Endothelial cell of umbilical vein (primary cell): ENCODE measurements around the gene ENAH. TPM values are rescaled to one million over a fixed set of nuclear protein-coding genes. Genes with fewer than 3 reads are reported as not detected.

Experiments
- BruUV-seq: library from RNA; stranded (reverse); fragments of 400-500 nt; replicated peaks from 2 replicates; lab custom pipeline; 2021; lab: Mats Ljungman, UMichigan
- CTCF ChIA-PET: fragments of 300-600, 350-600 bp; sonication (Branson Sonifier 250); formaldehyde crosslinking; loops from one replicate; lab custom pipeline; 2021; ENCODE audit warnings: antibody characterized with exemption, inconsistent platforms; lab: Charles Lee
- POLR2A ChIA-PET: fragments of 300-600, 350-600 bp; sonication (Branson Sonifier 250); formaldehyde crosslinking; loops from one replicate; lab custom pipeline; 2021; ENCODE audit warnings: antibody characterized with exemption, inconsistent platforms; lab: Charles Lee
- DNase-seq: peaks from one replicate; pipeline ENCODE4 v3.0.0-alpha.2; 2011; ENCODE audit warnings: low read depth, low spot score
- FAIRE-seq: peaks from 2 replicates; lab custom pipeline; 2011; peaks lifted over from hg19 to GRCh38; lab: Jason Lieb, UNC
- H2AFZ ChIP-seq: 2 replicates; pipeline ENCODE4 v1.6.0; 2012; ENCODE audit warnings: low read depth, low read length, control low read depth, inconsistent platforms
- H3K27ac ChIP-seq: 2 replicates; pipeline ENCODE4 v1.5.1; 2011; ENCODE audit warnings: low read depth, mild to moderate bottlenecking, control low read depth, low read length, moderate library complexity; ENCODE audit not compliant: insufficient read depth
- H3K27me3 ChIP-seq, 2 experiments: 2 replicates each; pipeline versions ENCODE4 v1.6.0 to v1.6.1; 2011; ENCODE audit warnings: low read length in 2 of 2, mixed read lengths in 1 of 2; ENCODE audit not compliant: control insufficient read depth in 2 of 2, insufficient read depth in 2 of 2
- H3K36me3 ChIP-seq, 2 experiments: 2 replicates in 1 of 2; 3 replicates in 1 of 2; pipeline ENCODE4 v1.5.1; 2011; ENCODE audit warnings: low read length in 2 of 2, mild to moderate bottlenecking in 1 of 2, moderate library complexity in 1 of 2; ENCODE audit not compliant: control insufficient read depth in 2 of 2, insufficient read depth in 2 of 2; ENCODE audit errors: extremely low read depth in 1 of 2
- H3K4me1 ChIP-seq: 3 replicates; pipeline ENCODE4 v1.5.1; 2011; ENCODE audit warnings: mild to moderate bottlenecking, low read length; ENCODE audit not compliant: control insufficient read depth, insufficient read depth; ENCODE audit errors: extremely low read depth
- H3K4me2 ChIP-seq: 2 replicates; pipeline ENCODE4 v1.6.1; 2011; ENCODE audit warnings: low read length, control low read depth, mixed read lengths; ENCODE audit not compliant: insufficient read depth
- H3K4me3 ChIP-seq, 3 experiments: fragments of 200-600 bp in 1 of 3; sonication (generic), shearing (Covaris generic) in 1 of 3; replicated peaks in 1 of 3; 2 replicates each; pipeline ENCODE4 v1.5.1; 2011 to 2016; ENCODE audit warnings: control low read depth in 3 of 3, low read length in 3 of 3, mild to moderate bottlenecking in 2 of 3, inconsistent platforms in 1 of 3, low read depth in 1 of 3, moderate library complexity in 1 of 3; ENCODE audit not compliant: insufficient read depth in 1 of 3
- H3K79me2 ChIP-seq: 2 replicates; pipeline ENCODE4 v1.6.0; 2012; ENCODE audit warnings: low read length, inconsistent platforms; ENCODE audit not compliant: control insufficient read depth, insufficient read depth
- H3K9ac ChIP-seq: replicated peaks from 2 replicates; pipeline ENCODE3; 2011; ENCODE audit warnings: low read length, control low read depth; ENCODE audit not compliant: insufficient read depth; ENCODE audit errors: extremely low read depth
- H3K9me1 ChIP-seq: replicated peaks from 3 replicates; pipeline ENCODE4 v1.6.0; 2011; ENCODE audit warnings: mild to moderate bottlenecking, low read length; ENCODE audit not compliant: control insufficient read depth, insufficient read depth; ENCODE audit errors: extremely low read depth
- H3K9me3 ChIP-seq: replicated peaks from 2 replicates; pipeline ENCODE4 v1.5.1; 2012; ENCODE audit warnings: low read length, inconsistent platforms; ENCODE audit not compliant: control insufficient read depth, insufficient read depth
- H4K20me1 ChIP-seq: replicated peaks from 2 replicates; pipeline ENCODE3; 2011; ENCODE audit warnings: mild to moderate bottlenecking, low read length; ENCODE audit not compliant: control insufficient read depth, insufficient read depth; ENCODE audit errors: extremely low read depth
- EZH2 ChIP-seq: IDR thresholded peaks from 2 replicates; pipeline ENCODE4 v1.6.1; 2012; ENCODE audit warnings: borderline replicate concordance, low read depth, mild to moderate bottlenecking, moderate library complexity, low read length, inconsistent platforms; ENCODE audit not compliant: severe bottlenecking
- FOS ChIP-seq: IDR thresholded peaks from 2 replicates; pipeline ENCODE4 v1.6.1; 2011; ENCODE audit warnings: mild to moderate bottlenecking, low read length, moderate library complexity, borderline replicate concordance; ENCODE audit not compliant: insufficient read depth
- GATA2 ChIP-seq: IDR thresholded peaks from 2 replicates; pipeline ENCODE4 v1.7.0; 2011; ENCODE audit warnings: low read depth, mild to moderate bottlenecking, moderate library complexity, mixed read lengths, low read length; ENCODE audit not compliant: insufficient read length, insufficient read depth
- JUN ChIP-seq: IDR thresholded peaks from 2 replicates; pipeline ENCODE4 v1.6.1; 2011; ENCODE audit warnings: borderline replicate concordance, low read depth; ENCODE audit not compliant: insufficient read length, insufficient read depth
- MYC ChIP-seq: IDR thresholded peaks from one replicate; pipeline ENCODE4 v1.6.1; 2011; ENCODE audit warnings: mild to moderate bottlenecking, low read depth, low read length
- POLR2A ChIP-seq: IDR thresholded peaks from 2 replicates; pipeline ENCODE4 v1.6.1; 2012; ENCODE audit warnings: low read depth, mild to moderate bottlenecking, control low read depth, low read length
- POLR2AphosphoS5 ChIP-seq: IDR thresholded peaks from 2 replicates; pipeline ENCODE4 v1.6.1; 2012; ENCODE audit warnings: low read depth, mild to moderate bottlenecking, control low read depth, low read length, moderate library complexity; ENCODE audit not compliant: insufficient read depth
- dilution Hi-C: fragments of 300-500 bp; cut with MboI; formaldehyde crosslinking; loops from one replicate; pipeline ENCODE4 v1.15.0; 2019; ENCODE audit warnings: low sequenced_read_pairs; ENCODE audit not compliant: extremely low pct_ligation_motif_present
- intact Hi-C: fragments of 100-400 bp; cut with micrococcal nuclease; formaldehyde crosslinking; loops from one replicate; pipeline ENCODE4 v1.10.0; 2022
- polyA plus RNA-seq, 4 experiments: library from polyadenylated mRNA; depleted of rRNA in 3 of 4; stranded (reverse) in 3 of 4; unstranded in 1 of 4; fragments of >200 nt; gene quantifications; 2 replicates each; pipeline versions ENCODE4 v1.2.1 to v1.2.3, GENCODE V29; 2011 to 2012; ENCODE audit warnings: missing spikeins in 1 of 4
- total RNA-seq: library from RNA; stranded (reverse); gene quantifications from 2 replicates; pipeline ENCODE4 v1.2.3, GENCODE V29; 2021
- TF ChIP-seq, protein P1 (sequence below): IDR thresholded peaks from 2 replicates; pipeline ENCODE4 v1.6.1; 2011; ENCODE audit not compliant: insufficient read depth, insufficient read length
- TF ChIP-seq, protein P2 (sequence below), 2 donors: IDR thresholded peaks; 1 replicate in 1 of 2; 2 replicates in 1 of 2; pipeline ENCODE4 v1.5.1; 2011; ENCODE audit warnings: low read length in 2 of 2, mild to moderate bottlenecking in 2 of 2, moderate library complexity in 2 of 2, control low read depth in 1 of 2, inconsistent platforms in 1 of 2, low read depth in 1 of 2; ENCODE audit not compliant: insufficient read depth in 1 of 2; ENCODE audit errors: extremely low read depth in 1 of 2

ENAH gene
- total and polyA plus RNA-seq, 2 donors (not counting 3 experiments of a cell fraction or from before 2014, with no cell fraction given) = 19.9 to 95.6 TPM

DNA sequence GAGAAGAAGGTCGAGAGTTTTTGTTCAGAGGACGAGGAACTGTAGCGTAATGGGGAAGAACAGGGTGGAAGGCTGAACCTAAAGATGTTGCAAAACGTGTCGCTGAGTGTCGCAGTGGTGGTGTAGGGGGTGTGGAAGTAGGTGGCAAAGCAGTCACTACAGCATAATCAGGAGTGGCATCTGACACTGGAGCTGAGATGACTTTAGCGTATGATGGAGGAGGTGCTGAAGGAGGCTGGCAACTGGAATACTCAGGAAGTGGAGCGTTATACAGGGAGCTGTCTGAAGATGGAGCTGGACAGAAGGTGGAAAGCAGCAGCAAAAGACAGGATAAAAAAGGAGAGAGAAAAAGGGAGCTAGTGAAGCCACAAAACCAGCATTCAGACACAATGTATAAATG is 135.2 kb downstream of the ENAH start:
- FAIRE-seq = no peak

More for the DNA sequence above, 135.2 kb downstream of the ENAH start:
- ChIA-PET CTCF (interaction anchor here (1.0 to 2.1 kb wide), 4 partner anchors 10 to 255 kb away, joined by 3 to 8 read pairs (median 5); no protein-coding TSS in a partner anchor), POLR2A (no interaction called here)
- Histone ChIP-seq H4K20me1 (no peaks in the 10 kb centered on the region), H3K36me3 (peaks cover 2 to 3% of the 10 kb centered on the region in 2 experiments), H3K27me3 (no peaks in the 10 kb centered on the region), H3K4me1 (no peaks in the 10 kb centered on the region), H3K9me3 (no peaks in the 10 kb centered on the region), H3K79me2 (no peaks in the 10 kb centered on the region), H3K9ac (no peak overlapping the region), H2AFZ (no peak overlapping the region), H3K9me1 (no peaks in the 10 kb centered on the region), H3K4me3 (no peak overlapping the region), H3K27ac (no peak overlapping the region), H3K4me2 (no peak overlapping the region)
- TF ChIP-seq POLR2A (no peak), JUN (no peak), MYC (no peak), EZH2 (no peak), FOS (no peak), GATA2 (no peak), POLR2AphosphoS5 (no peak)
- TF ChIP-seq, protein P1, sequence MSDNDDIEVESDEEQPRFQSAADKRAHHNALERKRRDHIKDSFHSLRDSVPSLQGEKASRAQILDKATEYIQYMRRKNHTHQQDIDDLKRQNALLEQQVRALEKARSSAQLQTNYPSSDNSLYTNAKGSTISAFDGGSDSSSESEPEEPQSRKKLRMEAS = no peak
- TF ChIP-seq, protein P2, sequence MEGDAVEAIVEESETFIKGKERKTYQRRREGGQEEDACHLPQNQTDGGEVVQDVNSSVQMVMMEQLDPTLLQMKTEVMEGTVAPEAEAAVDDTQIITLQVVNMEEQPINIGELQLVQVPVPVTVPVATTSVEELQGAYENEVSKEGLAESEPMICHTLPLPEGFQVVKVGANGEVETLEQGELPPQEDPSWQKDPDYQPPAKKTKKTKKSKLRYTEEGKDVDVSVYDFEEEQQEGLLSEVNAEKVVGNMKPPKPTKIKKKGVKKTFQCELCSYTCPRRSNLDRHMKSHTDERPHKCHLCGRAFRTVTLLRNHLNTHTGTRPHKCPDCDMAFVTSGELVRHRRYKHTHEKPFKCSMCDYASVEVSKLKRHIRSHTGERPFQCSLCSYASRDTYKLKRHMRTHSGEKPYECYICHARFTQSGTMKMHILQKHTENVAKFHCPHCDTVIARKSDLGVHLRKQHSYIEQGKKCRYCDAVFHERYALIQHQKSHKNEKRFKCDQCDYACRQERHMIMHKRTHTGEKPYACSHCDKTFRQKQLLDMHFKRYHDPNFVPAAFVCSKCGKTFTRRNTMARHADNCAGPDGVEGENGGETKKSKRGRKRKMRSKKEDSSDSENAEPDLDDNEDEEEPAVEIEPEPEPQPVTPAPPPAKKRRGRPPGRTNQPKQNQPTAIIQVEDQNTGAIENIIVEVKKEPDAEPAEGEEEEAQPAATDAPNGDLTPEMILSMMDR (IDR thresholded peaks at IDR 0.05; ENCODE audit: extremely low read depth in 1 of 2, insufficient read depth in 1 of 2, low read depth in 1 of 2, low read length in 2 of 2) = no peak
- dilution Hi-C loops (no loop called here), intact Hi-C loops (no loop called here)
- no TSS peak for BruUV-seq
- DNase-seq = no peak
